ENCODE results near the gene FUCA1.

Gene FUCA1

DNA sequence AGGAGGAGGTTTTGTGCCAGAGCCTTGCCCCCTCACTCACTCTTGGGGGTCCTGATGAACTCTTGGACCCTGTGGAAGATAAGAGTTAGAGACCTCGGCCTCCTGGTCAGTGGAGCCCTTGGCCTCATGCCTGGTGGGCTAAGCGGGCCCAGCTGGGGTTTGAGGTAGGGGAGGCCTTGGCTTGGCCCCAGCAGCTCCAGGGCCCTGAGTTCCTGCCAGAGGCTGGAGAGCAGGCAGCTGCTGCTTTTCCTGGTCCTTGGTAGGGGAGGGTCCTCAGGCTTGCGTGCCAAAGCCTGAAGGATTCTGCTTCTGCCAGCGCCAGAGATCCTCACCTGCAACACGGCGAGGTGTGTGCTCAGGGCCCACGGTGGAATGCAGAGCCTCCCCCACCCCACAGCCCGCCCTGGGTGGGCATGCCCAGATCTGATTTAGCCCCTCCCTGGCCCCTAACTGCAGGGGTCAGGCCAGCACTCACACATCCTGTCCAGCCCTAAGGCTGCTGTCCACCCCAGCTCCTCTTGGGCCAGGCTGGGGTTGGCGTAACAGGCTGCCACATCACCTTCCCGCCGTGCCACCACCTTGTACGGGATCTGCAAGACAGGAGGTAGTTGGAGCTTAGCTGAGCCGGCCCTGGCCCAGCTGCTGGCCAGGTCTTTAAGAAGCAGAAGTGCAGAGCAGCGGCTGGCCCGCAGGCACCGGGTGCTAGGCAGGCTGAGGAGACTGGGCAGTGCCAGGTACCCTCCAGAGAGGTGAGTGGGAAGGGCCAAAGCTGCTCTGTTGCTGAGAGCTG, 72.2 kb downstream of the FUCA1 start:
- H3K4ac ChIP-seq (ENCODE audit: low read length), result no peak overlapping the region
- no peak overlapping the region for H2BK12ac ChIP-seq (ENCODE audit: low read length)
- no peak overlapping the region for H3K23ac ChIP-seq (ENCODE audit: low read depth, low read length, poor library complexity)
- H3K4me2 ChIP-seq (ENCODE audit: insufficient read depth, low read length, poor library complexity, severe bottlenecking), result no peak overlapping the region
- WGBS, 2 donors (ENCODE audit: extremely low coverage in 2 of 2, insufficient read length in 2 of 2, insufficient replicate concordance in 1 of 2), result no CpG with 5 or more reads among the region's 16 CpGs
- no peak for DNase-seq (ENCODE audit: low spot score)
- H4K8ac ChIP-seq (ENCODE audit: low read depth, low read length), result no peak overlapping the region
- no peak overlapping the region for H4K91ac ChIP-seq (ENCODE audit: low read depth, low read length, poor library complexity)
- H3K36me3 ChIP-seq (replicated peaks in 1 of 2; ENCODE audit: control insufficient read depth in 2 of 2, insufficient read depth in 2 of 2, low read length in 2 of 2), result peaks cover 33 to 58% of the 10 kb centered on the region in 2 donors
- peaks cover 9 to 22% of the 10 kb centered on the region in 2 donors for H3K4me1 ChIP-seq (ENCODE audit: control insufficient read depth in 2 of 2, insufficient read depth in 1 of 2, low read depth in 1 of 2, low read length in 2 of 2)
- H2BK5ac ChIP-seq (ENCODE audit: low read length), result no peak overlapping the region
- no peak overlapping the region for H2AK5ac ChIP-seq (ENCODE audit: low read depth, low read length)
- H3K27ac ChIP-seq (replicated peaks; ENCODE audit: low read length), result no peak overlapping the region
- H3K9me3 ChIP-seq (replicated peaks in 1 of 2; ENCODE audit: control insufficient read depth in 2 of 2, insufficient read depth in 1 of 2, low read depth in 1 of 2, low read length in 2 of 2), result no peaks in the 10 kb centered on the region
- H2BK15ac ChIP-seq (ENCODE audit: low read length), result no peak overlapping the region
- H3K9ac ChIP-seq (ENCODE audit: low read depth, low read length, poor library complexity), result no peak overlapping the region
- peaks cover 23% of the 10 kb centered on the region for H3K79me1 ChIP-seq (ENCODE audit: low read depth, low read length)
- no peak overlapping the region for H3K4me3 ChIP-seq (ENCODE audit: low read length in 2 of 2)
- H2BK120ac ChIP-seq (ENCODE audit: low read depth, low read length), result no peak overlapping the region
- H3K18ac ChIP-seq (ENCODE audit: low read length), result no peak overlapping the region
- no peak overlapping the region for H3K14ac ChIP-seq (ENCODE audit: low read length)
- H2AFZ ChIP-seq (ENCODE audit: low read length), result no peak overlapping the region
- H3K27me3 ChIP-seq (ENCODE audit: control insufficient read depth in 3 of 3, insufficient read depth in 3 of 3, low read depth in 1 of 3, low read length in 3 of 3), result no peaks in the 10 kb centered on the region
